Suprapubic skin (tissue), 4 donors: ENCODE data around the gene RPS26.

ENCODE experiments used
- EP300 ChIP-seq: sonication (generic); formaldehyde crosslinking; IDR thresholded peaks from one replicate; pipeline ENCODE4 v1.6.1; 2017; ENCODE audit warnings: antibody characterized with exemption
- POLR2A ChIP-seq, 2 donors: fragments of 450-650 bp; IDR thresholded peaks; one replicate each; pipeline ENCODE4 v1.6.1; 2017; ENCODE audit warnings: antibody characterized with exemption in 2 of 2, mild to moderate bottlenecking in 2 of 2, moderate library complexity in 2 of 2
- POLR2AphosphoS5 ChIP-seq, 3 donors: sonication (generic); formaldehyde crosslinking; IDR thresholded peaks; one replicate each; pipeline ENCODE4 v1.6.1; 2017; ENCODE audit warnings: antibody characterized with exemption in 3 of 3
- TF ChIP-seq, protein P1 (sequence below), 2 donors: fragments of 200-600 bp in 1 of 2; fragments of 450-650 bp in 1 of 2; sonication (generic) in 1 of 2; IDR thresholded peaks; one replicate each; pipeline ENCODE4 v1.5.1; 2016 to 2019; ENCODE audit warnings: antibody characterized with exemption in 2 of 2, mild to moderate bottlenecking in 1 of 2, moderate library complexity in 1 of 2

GRCh38 chr12:56062996-56063395 lies 21.3 kb downstream of the RPS26 start:
- TF ChIP-seq, protein P1, sequence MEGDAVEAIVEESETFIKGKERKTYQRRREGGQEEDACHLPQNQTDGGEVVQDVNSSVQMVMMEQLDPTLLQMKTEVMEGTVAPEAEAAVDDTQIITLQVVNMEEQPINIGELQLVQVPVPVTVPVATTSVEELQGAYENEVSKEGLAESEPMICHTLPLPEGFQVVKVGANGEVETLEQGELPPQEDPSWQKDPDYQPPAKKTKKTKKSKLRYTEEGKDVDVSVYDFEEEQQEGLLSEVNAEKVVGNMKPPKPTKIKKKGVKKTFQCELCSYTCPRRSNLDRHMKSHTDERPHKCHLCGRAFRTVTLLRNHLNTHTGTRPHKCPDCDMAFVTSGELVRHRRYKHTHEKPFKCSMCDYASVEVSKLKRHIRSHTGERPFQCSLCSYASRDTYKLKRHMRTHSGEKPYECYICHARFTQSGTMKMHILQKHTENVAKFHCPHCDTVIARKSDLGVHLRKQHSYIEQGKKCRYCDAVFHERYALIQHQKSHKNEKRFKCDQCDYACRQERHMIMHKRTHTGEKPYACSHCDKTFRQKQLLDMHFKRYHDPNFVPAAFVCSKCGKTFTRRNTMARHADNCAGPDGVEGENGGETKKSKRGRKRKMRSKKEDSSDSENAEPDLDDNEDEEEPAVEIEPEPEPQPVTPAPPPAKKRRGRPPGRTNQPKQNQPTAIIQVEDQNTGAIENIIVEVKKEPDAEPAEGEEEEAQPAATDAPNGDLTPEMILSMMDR (IDR thresholded peaks at IDR 0.05): no peak
- TF ChIP-seq POLR2A (IDR thresholded peaks at IDR 0.05): no peak
- no peak for TF ChIP-seq EP300
- no peak for TF ChIP-seq POLR2AphosphoS5 (IDR thresholded peaks at IDR 0.05)
